IPS-18a (cell line): ENCODE measurements around the gene BAZ2B.

Source experiments
- H3K27ac ChIP-seq: one replicate; pipeline ENCODE4 v1.5.1; 2013; ENCODE audit warnings: low read length
- H3K27me3 ChIP-seq: one replicate; pipeline ENCODE4 v1.6.1; 2013; ENCODE audit warnings: mild to moderate bottlenecking, low read length; ENCODE audit not compliant: control insufficient read depth, insufficient read depth
- H3K36me3 ChIP-seq: one replicate; pipeline ENCODE4 v1.6.1; 2013; ENCODE audit warnings: low read depth, low read length; ENCODE audit not compliant: control insufficient read depth
- H3K4me1 ChIP-seq: one replicate; pipeline ENCODE4 v1.6.1; 2013; ENCODE audit warnings: low read depth, low read length; ENCODE audit not compliant: control insufficient read depth
- H3K4me3 ChIP-seq: one replicate; pipeline ENCODE4 v1.5.1; 2013; ENCODE audit warnings: low read length
- H3K9ac ChIP-seq: one replicate; pipeline ENCODE4 v1.6.1; 2013; ENCODE audit warnings: mild to moderate bottlenecking, low read length, moderate library complexity
- H3K9me3 ChIP-seq: one replicate; pipeline ENCODE4 v1.6.1; 2013; ENCODE audit warnings: low read depth, low read length; ENCODE audit not compliant: control insufficient read depth

BAZ2B gene

DNA sequence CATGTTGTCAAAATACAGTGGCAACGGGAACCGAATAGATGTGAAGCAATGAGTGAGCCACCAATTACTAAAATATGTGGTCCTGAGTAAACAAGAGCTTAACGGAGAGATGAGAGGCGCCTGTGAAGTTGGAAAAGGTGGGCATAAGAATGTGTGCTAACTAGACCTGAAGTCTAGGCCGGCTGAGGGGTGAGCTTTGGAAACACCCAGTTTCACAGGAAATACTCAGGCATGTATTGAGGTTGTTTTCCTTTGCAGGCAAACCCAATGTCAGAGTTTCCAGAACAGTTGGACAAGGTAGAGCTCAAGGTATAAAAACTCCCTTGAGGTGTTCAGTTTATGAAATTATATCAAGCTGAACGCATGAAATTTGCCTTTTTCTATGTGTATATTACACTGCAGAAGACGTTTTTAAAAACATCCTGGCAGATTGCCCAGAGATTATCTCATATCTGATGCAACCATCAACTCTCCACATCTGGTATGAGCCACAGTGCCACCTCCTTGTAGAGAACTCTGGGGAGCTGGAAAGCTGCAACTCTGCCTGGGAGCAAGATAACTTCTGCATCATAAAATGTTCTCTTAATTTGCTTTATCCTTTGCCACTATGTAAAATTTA is 325.9 kb downstream of the BAZ2B start:
- no peak overlapping the region for H3K9ac ChIP-seq
- peaks cover 6% of the 10 kb centered on the region for H3K4me1 ChIP-seq
- no peak overlapping the region for H3K4me3 ChIP-seq
- no peaks in the 10 kb centered on the region for H3K9me3 ChIP-seq
- no peaks in the 10 kb centered on the region for H3K27me3 ChIP-seq
- H3K36me3 ChIP-seq: no peaks in the 10 kb centered on the region
- H3K27ac ChIP-seq: no peak overlapping the region

DNA sequence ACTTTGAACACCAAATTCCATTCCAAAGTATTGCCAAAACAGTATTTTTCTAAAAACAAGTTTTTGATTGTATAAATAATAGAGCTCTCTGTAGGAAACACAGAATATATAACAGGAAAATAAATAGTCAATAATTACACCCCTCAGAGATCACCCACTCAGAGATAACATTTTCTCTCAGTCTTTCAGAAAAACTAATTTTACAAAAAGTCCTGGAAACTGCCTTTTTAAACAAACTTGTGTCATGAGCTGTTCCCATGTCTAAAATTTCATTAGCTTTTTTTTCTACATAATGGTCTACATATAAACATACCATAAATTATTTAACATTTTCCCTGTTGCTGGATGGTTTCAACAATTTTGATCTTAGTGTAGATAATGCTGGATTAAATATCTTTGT is 328.6 kb downstream of the BAZ2B start:
- H3K27me3 ChIP-seq: no peaks in the 10 kb centered on the region
- H3K27ac ChIP-seq: peak overlapping the region; percentile 93
- no peaks in the 10 kb centered on the region for H3K36me3 ChIP-seq
- H3K4me1 ChIP-seq: peaks cover 6% of the 10 kb centered on the region
- H3K4me3 ChIP-seq: peak overlapping the region; percentile 88
- no peaks in the 10 kb centered on the region for H3K9me3 ChIP-seq
- peak overlapping the region; percentile 88 for H3K9ac ChIP-seq

DNA sequence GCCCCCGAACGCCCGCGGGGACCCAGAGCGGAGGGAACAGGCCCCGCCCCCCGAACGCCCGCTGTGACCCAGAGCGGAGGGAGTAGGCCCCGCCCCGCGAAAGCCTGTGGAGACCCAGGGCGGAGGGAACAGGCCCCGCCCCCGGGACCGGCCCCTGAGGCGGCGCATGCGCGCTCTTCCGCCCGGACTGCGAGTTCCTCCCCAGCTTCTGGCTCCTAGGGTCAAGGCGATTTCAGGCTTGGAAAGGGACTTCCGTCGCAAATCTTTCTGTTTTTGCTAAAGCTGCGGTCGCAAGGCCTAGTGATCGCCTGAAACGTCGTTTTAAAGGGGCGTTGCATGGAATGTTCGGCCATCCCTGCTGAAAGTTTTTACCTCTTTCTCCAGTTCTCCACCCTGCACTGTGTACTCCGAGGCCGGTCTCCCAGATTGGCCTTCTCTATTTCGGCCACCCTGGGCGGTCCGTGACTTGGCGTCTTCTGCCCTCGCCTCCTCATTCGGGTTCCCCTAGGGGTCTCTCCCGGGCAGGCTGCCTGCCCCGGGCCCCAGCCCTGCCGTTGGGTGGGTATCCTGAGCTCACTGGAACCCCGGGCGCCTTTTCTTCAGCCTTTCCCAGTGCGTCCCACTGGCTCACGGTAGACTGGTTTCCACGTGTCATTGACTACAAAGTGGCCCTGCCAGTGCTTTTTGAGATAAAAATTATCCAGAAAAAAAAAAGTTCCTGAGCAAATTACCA is 329.5 kb downstream of the BAZ2B start:
- peak overlapping the region; percentile 93 for H3K27ac ChIP-seq
- no peaks in the 10 kb centered on the region for H3K9me3 ChIP-seq
- no peaks in the 10 kb centered on the region for H3K36me3 ChIP-seq
- H3K27me3 ChIP-seq: no peaks in the 10 kb centered on the region
- peaks cover 6% of the 10 kb centered on the region for H3K4me1 ChIP-seq
- H3K9ac ChIP-seq: peak overlapping the region; percentile 88
- peak overlapping the region; percentile 88 for H3K4me3 ChIP-seq

DNA sequence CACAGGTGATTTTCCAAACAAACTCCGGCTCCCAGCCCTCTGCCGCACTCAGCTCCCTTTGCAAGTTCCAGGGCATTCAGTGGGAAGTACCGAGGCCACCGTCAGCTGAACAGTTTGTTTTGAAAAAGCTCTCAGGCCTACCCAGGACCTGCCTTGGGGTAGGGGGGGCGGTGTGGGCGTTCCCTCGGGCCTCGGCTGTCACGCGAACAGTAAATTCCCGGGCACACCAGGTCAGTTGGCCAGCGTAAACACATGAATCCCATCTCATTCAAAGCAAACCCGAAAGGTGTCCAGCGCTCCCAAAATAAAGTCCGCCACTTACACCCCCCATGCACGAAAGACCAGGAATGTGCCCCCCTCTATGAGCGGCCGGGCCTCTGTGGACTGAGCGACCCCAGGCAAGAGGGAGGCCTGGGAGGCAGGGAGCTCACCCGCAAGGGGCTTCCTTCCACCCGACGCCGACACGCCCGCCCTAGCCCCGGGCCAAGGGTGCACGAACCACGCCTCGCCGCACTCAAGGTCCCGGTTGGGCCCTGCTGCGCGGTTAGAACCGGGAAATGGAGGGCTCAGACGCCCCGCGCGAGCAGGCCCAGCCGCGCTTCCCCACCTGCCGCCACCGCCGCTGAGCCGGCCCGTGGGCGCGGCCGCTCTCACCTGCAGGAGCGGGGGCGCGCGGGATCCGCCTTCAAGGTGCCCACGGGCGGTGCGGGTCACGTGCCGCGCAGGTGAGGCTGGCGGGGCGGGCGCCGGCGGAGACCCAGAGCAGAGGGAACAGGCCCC is 330.2 kb downstream of the BAZ2B start, which contains the start of gene WDSUB1:
Gene WDSUB1 (minus strand): TSS at position 775 of the 780 bp plus-strand sequence. CDS start 3,634 bp downstream, outside the sequence.
- Histone ChIP-seq H3K27me3 (no peaks in the 10 kb centered on the region), H3K9ac (peak within 1 kb of the TSS; percentile 88), H3K4me1 (peaks cover 6% of the 10 kb centered on the region), H3K36me3 (no peaks in the 10 kb centered on the region), H3K27ac (peak within 1 kb of the TSS; percentile 93), H3K9me3 (no peaks in the 10 kb centered on the region), H3K4me3 (peak within 1 kb of the TSS; percentile 88)

DNA sequence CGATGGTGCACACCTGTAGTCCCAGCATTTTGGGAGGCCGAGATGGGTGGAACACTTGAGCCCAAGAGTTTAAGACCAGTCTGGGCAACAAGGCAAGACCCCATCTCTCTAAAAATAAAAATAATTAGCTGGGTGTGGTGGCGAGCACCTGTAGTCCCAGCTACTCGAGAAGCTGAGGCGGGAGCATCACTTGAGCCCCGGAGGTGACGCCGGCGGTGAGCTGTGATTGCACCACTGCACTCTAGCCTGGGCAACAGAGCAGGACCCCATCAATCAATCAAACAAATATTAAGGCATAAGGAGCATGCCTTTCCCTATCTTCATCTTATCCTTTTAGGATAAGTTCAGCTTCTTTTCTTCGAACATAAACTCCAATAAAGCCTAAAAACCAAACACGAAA is 330.9 kb downstream of the BAZ2B start:
- Histone ChIP-seq H3K9ac (no peak overlapping the region), H3K9me3 (no peaks in the 10 kb centered on the region), H3K27me3 (no peaks in the 10 kb centered on the region), H3K4me1 (peaks cover 6% of the 10 kb centered on the region), H3K4me3 (peak overlapping the region; percentile 88), H3K27ac (no peak overlapping the region), H3K36me3 (no peaks in the 10 kb centered on the region)

DNA sequence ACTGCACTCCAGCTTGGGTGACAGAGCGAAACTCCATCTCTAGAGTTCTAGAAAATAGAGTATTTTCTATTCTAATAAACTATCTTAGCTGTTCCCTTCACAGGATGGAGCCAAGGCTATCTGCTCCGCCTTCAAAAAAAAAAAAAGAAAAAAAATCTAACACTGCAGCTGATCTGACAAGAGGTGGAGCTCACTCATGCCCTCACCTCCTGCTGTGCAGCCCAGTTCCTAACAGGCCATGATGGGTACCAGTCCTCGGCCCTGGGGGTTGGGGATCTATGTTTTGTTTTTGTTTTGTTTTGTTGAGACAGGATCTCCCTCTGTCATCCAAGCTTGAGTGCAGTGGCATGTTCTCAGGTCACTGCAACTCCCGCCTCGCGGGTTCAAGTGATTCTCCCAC is 332.8 kb downstream of the BAZ2B start:
- Histone ChIP-seq H3K36me3 (no peaks in the 10 kb centered on the region), H3K9me3 (no peaks in the 10 kb centered on the region), H3K27me3 (no peaks in the 10 kb centered on the region), H3K9ac (no peak overlapping the region), H3K4me3 (no peak overlapping the region), H3K27ac (no peak overlapping the region), H3K4me1 (peaks cover 6% of the 10 kb centered on the region)

DNA sequence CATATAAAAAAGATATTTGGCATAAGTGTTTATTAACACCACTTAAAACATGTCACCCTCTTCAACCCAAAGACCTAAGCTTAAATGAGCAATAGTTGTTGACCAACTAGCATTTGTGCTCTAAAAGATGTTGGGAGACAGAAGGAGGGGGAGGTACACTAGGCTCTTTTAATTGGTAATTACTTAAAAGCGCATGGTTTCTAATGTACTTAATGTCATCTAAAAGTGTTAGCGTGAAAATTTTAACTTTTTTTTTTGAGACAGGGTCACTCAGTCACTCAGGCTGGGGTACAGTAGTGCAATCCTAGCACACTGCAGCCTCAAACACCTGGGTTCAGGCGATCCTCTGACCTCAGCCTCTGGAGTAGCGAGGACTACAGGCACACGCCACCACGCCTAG is 335.3 kb downstream of the BAZ2B start:
- H3K9ac ChIP-seq: no peak overlapping the region
- no peaks in the 10 kb centered on the region for H3K27me3 ChIP-seq
- H3K36me3 ChIP-seq: no peaks in the 10 kb centered on the region
- no peak overlapping the region for H3K4me3 ChIP-seq
- no peaks in the 10 kb centered on the region for H3K9me3 ChIP-seq
- H3K27ac ChIP-seq: no peak overlapping the region
- no peaks in the 10 kb centered on the region for H3K4me1 ChIP-seq

DNA sequence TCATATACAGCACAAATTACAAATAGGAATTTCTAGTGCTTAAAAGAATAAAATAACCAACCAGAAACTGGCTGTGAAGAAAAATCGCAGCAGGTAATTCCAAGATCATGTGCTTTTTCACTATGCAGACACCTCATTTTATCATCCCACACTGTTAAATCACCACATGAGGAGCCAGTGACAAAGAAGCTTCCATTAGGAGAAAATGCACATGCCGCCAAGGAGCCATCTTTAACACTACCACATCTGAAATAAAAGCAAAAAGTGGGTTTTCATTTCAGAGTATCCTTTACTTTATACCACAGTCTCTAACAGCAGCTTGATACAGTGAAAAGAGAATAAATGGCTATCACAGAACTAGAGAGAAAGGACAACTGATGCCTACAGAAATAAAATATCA is 336.6 kb downstream of the BAZ2B start:
- H3K9ac ChIP-seq: no peak overlapping the region
- no peak overlapping the region for H3K27ac ChIP-seq
- no peak overlapping the region for H3K4me3 ChIP-seq
- no peaks in the 10 kb centered on the region for H3K4me1 ChIP-seq
- H3K9me3 ChIP-seq: no peaks in the 10 kb centered on the region
- H3K27me3 ChIP-seq: no peaks in the 10 kb centered on the region
- H3K36me3 ChIP-seq: no peaks in the 10 kb centered on the region

DNA sequence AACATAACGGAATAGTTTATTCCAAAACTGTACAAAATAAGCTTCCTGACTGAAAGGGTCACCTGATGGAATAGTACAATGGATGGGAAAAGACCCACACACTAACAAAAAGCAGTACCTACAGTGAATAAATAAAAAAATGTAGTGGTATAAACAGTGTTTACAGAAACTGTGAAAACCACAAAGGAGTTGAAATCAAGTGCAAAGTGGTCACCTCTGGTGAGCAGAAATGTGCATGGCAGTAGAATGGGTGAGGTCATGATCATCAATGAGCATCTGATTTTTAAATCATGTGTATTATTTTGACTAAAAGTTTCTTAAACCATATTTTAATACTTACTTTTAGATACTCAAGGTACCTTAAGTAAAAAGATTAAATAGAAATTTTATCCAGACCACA is 341.2 kb downstream of the BAZ2B start:
- Histone ChIP-seq H3K27me3 (no peaks in the 10 kb centered on the region), H3K27ac (no peak overlapping the region)

DNA sequence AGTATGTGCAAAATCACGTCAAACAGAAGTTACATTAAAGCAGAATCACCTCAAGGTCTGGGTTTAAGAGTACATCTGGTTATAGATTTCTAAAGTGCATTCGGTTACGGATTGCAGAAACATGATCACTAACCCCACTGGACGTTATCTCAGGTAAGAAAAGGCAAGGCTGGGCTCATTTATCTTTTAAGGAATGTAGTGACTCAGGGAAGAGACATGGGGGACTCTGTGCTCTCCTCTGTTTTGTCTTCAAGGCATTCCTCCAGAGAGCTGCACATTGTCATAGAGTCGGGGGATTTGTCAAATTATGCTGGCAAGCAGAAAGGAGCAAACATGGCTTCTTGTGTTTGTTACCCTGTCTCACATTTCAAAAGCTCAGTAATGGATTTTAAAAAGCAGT is 344.2 kb downstream of the BAZ2B start:
- no peak overlapping the region for H3K4me3 ChIP-seq
- H3K27me3 ChIP-seq: no peaks in the 10 kb centered on the region
- no peak overlapping the region for H3K27ac ChIP-seq
- H3K9ac ChIP-seq: no peak overlapping the region
- H3K9me3 ChIP-seq: no peaks in the 10 kb centered on the region
- H3K36me3 ChIP-seq: no peaks in the 10 kb centered on the region
- no peaks in the 10 kb centered on the region for H3K4me1 ChIP-seq

More for the DNA sequence above, 341.2 kb downstream of the BAZ2B start:
- H3K9ac ChIP-seq: no peak overlapping the region
- H3K4me1 ChIP-seq: no peaks in the 10 kb centered on the region
- no peaks in the 10 kb centered on the region for H3K36me3 ChIP-seq
- no peak overlapping the region for H3K4me3 ChIP-seq
- no peaks in the 10 kb centered on the region for H3K9me3 ChIP-seq

DNA sequence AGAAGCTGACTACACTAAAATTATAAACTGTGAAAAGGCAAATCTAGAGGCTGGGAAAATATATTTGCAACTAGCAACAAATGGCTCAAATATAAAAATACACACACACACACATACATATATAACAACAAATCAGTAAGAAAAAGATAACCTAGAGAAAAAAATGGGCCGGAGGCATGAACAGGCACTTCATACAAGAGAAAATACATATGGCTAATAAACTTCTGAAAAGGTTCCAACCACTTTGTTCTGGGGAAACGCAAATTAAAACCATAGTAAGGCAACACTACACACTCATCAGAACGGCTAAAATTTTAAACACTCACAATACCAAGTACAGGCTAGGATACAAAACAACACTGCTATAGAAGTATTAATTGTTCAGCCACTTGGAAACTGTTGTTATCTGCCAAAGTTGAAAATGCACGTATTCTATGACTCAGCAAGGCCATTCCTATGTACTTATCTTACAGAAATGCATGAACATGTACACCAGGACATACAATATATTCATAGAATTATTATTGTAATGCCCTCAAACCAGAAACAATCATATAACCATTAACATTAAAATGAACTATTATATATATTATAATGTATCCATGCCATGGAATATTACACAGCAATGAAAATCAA is 345.5 kb downstream of the BAZ2B start:
- Histone ChIP-seq H3K4me1 (no peaks in the 10 kb centered on the region), H3K4me3 (no peak overlapping the region), H3K9me3 (no peaks in the 10 kb centered on the region), H3K9ac (no peak overlapping the region), H3K27me3 (no peaks in the 10 kb centered on the region), H3K27ac (no peak overlapping the region), H3K36me3 (no peaks in the 10 kb centered on the region)
